ENCODE data around the gene PHLPP2. TPM values are rescaled to one million over a fixed set of nuclear protein-coding genes. Genes with fewer than 3 reads are reported as not detected.

The PHLPP2 gene
- total and polyA plus RNA-seq, 2 experiments from 2014 or later = 7.4 to 15.0 TPM

DNA sequence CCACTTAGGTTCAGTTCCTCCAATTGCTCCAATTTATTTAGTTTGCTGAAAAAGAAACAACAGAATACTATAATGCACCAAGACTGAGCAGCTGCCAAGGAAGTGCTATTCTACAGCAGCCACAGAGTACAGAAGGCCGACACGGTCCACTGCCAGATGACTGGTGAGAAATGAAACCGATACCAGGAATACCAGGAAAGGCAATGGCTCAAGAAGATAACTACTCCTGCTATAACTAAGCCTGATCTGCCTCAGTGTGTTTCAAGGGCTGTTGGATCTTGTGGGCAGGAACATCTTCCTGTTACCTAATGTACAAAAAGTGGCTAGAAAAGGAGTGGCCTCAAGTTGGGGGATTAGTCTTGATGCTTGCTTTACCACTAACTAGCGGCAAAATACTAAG is 65.7 kb downstream of the PHLPP2 start:
- TF ChIP-seq, protein P1, sequence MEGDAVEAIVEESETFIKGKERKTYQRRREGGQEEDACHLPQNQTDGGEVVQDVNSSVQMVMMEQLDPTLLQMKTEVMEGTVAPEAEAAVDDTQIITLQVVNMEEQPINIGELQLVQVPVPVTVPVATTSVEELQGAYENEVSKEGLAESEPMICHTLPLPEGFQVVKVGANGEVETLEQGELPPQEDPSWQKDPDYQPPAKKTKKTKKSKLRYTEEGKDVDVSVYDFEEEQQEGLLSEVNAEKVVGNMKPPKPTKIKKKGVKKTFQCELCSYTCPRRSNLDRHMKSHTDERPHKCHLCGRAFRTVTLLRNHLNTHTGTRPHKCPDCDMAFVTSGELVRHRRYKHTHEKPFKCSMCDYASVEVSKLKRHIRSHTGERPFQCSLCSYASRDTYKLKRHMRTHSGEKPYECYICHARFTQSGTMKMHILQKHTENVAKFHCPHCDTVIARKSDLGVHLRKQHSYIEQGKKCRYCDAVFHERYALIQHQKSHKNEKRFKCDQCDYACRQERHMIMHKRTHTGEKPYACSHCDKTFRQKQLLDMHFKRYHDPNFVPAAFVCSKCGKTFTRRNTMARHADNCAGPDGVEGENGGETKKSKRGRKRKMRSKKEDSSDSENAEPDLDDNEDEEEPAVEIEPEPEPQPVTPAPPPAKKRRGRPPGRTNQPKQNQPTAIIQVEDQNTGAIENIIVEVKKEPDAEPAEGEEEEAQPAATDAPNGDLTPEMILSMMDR (IDR thresholded peaks at IDR 0.05; ENCODE audit: poor library complexity) = no peak
- no peak for TF ChIP-seq EZH2 (IDR thresholded peaks at IDR 0.05; ENCODE audit: borderline replicate concordance)
- TF ChIP-seq EZH2phosphoT487 (IDR thresholded peaks at IDR 0.05; ENCODE audit: low read depth, severe bottlenecking, unreplicated experiment) = no peak
- no peak overlapping the region for H3K27ac ChIP-seq
- H3K27me3 ChIP-seq = no peaks in the 10 kb centered on the region
- WGBS (ENCODE audit: low lambda C conversion rate, missing lambda C conversion rate) = 98% methylated on average over 4 of the region's 4 CpGs
- H3K9me2 ChIP-seq (replicated peaks; ENCODE audit: insufficient read depth) = no peaks in the 10 kb centered on the region
- H4K20me1 ChIP-seq (ENCODE audit: insufficient read depth, poor library complexity, severe bottlenecking) = no peaks in the 10 kb centered on the region
- no peak overlapping the region for H2AFZ ChIP-seq
- no peaks in the 10 kb centered on the region for H3K79me2 ChIP-seq
- H3K4me1 ChIP-seq (ENCODE audit: insufficient read depth) = no peaks in the 10 kb centered on the region
- no peak for DNase-seq (ENCODE audit: low spot score)
- no peaks in the 10 kb centered on the region for H3K36me3 ChIP-seq (replicated peaks; ENCODE audit: insufficient read depth, low read depth)
- H3K4me3 ChIP-seq = no peak overlapping the region
- no peaks in the 10 kb centered on the region for H3K9me3 ChIP-seq (ENCODE audit: low read depth)
- H3K4me2 ChIP-seq = no peak overlapping the region

DNA sequence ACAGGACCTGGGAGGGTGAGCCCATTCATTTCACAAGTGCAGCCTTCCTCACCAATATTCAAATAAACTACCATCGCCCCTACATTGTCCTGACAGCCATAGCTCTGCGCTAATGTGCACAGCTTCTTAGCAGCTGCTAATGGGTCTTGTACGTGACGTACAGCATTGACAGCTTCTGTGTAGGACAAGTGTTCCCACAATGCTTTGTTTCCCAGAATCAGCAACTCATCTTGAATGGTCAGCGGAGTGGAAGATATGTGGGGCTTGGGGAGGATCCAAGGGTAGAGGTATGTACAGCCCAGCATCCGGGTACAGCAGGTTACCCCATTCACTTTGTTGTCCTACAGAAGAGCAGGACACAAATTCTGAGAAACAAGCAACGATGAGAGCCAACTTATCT is 74.8 kb downstream of the PHLPP2 start:
- DNase-seq (ENCODE audit: low spot score) = no peak
- no peak overlapping the region for H2AFZ ChIP-seq
- H3K36me3 ChIP-seq (replicated peaks; ENCODE audit: insufficient read depth, low read depth) = no peaks in the 10 kb centered on the region
- no peaks in the 10 kb centered on the region for H3K79me2 ChIP-seq
- H4K20me1 ChIP-seq (ENCODE audit: insufficient read depth, poor library complexity, severe bottlenecking) = no peaks in the 10 kb centered on the region
- H3K9me3 ChIP-seq (ENCODE audit: low read depth) = no peaks in the 10 kb centered on the region
- 95% methylated on average over 7 of the region's 7 CpGs for WGBS (ENCODE audit: low lambda C conversion rate, missing lambda C conversion rate)
- TF ChIP-seq EZH2phosphoT487 (IDR thresholded peaks at IDR 0.05; ENCODE audit: low read depth, severe bottlenecking, unreplicated experiment) (no peak), EZH2 (IDR thresholded peaks at IDR 0.05; ENCODE audit: borderline replicate concordance) (no peak)
- TF ChIP-seq, protein P1 (IDR thresholded peaks at IDR 0.05; ENCODE audit: poor library complexity) = no peak
- no peak overlapping the region for H3K4me3 ChIP-seq
- H3K4me1 ChIP-seq (ENCODE audit: insufficient read depth) = no peaks in the 10 kb centered on the region
- no peak overlapping the region for H3K27ac ChIP-seq
- no peaks in the 10 kb centered on the region for H3K9me2 ChIP-seq (replicated peaks; ENCODE audit: insufficient read depth)
- no peaks in the 10 kb centered on the region for H3K27me3 ChIP-seq
- H3K4me2 ChIP-seq = no peak overlapping the region

DNA sequence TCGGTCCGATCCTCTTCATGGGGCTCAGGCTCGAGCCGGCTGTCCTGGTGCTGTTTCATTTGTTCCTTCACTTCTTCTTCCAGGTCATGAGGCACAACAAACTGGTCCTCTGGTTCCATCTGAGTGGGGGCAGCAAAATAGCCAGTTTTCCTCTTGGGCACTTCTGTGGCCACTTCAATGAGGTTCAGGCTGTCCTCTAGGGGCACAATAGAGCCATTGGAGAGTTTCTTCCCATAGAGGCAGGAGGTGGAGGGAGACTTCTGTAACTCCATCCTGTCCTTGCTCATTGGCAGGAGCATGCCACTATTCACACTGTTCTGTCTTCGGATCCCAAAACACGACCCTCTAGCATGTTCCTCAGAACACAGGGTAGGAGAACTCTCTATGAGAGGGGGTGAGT is 75.6 kb downstream of the PHLPP2 start:
- no peak overlapping the region for H3K4me2 ChIP-seq
- no peak overlapping the region for H2AFZ ChIP-seq
- no peak overlapping the region for H3K27ac ChIP-seq
- TF ChIP-seq EZH2phosphoT487 (IDR thresholded peaks at IDR 0.05; ENCODE audit: low read depth, severe bottlenecking, unreplicated experiment) = no peak
- TF ChIP-seq, protein P1 (IDR thresholded peaks at IDR 0.05; ENCODE audit: poor library complexity) = peak; percentile 23
- TF ChIP-seq EZH2 (IDR thresholded peaks at IDR 0.05; ENCODE audit: borderline replicate concordance) = no peak
- H3K9me3 ChIP-seq (ENCODE audit: low read depth) = no peaks in the 10 kb centered on the region
- DNase-seq (ENCODE audit: low spot score) = no peak
- no peak overlapping the region for H3K4me3 ChIP-seq
- H3K9me2 ChIP-seq (replicated peaks; ENCODE audit: insufficient read depth) = no peaks in the 10 kb centered on the region
- no peaks in the 10 kb centered on the region for H3K4me1 ChIP-seq (ENCODE audit: insufficient read depth)
- H3K36me3 ChIP-seq (replicated peaks; ENCODE audit: insufficient read depth, low read depth) = no peaks in the 10 kb centered on the region
- no peaks in the 10 kb centered on the region for H4K20me1 ChIP-seq (ENCODE audit: insufficient read depth, poor library complexity, severe bottlenecking)
- WGBS (ENCODE audit: low lambda C conversion rate, missing lambda C conversion rate) = 96% methylated on average over 6 of the region's 6 CpGs
- no peaks in the 10 kb centered on the region for H3K27me3 ChIP-seq
- no peaks in the 10 kb centered on the region for H3K79me2 ChIP-seq

DNA sequence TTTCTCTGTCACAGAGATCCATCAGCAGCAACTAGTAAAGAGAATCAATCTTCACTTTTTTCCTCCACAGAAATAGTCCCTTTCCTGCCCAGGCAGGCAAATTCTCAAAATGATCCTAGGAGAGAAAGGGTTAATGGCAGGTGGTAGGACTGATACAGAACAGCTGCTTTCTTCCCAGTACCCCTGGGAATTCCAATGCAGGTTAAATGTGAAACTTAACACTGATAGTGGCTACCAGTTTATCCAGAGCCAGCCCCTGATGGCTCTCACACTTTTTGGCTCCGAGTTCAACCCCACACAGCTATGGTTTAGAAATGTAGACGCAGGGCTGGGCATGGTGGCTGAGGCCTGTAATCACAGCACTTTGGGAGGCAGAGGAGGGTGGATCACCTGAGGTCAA is 76.3 kb downstream of the PHLPP2 start:
- no peaks in the 10 kb centered on the region for H4K20me1 ChIP-seq (ENCODE audit: insufficient read depth, poor library complexity, severe bottlenecking)
- no peak overlapping the region for H3K4me3 ChIP-seq
- no peaks in the 10 kb centered on the region for H3K9me2 ChIP-seq (replicated peaks; ENCODE audit: insufficient read depth)
- no peaks in the 10 kb centered on the region for H3K79me2 ChIP-seq
- no peaks in the 10 kb centered on the region for H3K9me3 ChIP-seq (ENCODE audit: low read depth)
- no peak overlapping the region for H3K27ac ChIP-seq
- no peak for DNase-seq (ENCODE audit: low spot score)
- no peaks in the 10 kb centered on the region for H3K36me3 ChIP-seq (replicated peaks; ENCODE audit: insufficient read depth, low read depth)
- H3K27me3 ChIP-seq = no peaks in the 10 kb centered on the region
- no peaks in the 10 kb centered on the region for H3K4me1 ChIP-seq (ENCODE audit: insufficient read depth)
- no peak overlapping the region for H2AFZ ChIP-seq
- no peak overlapping the region for H3K4me2 ChIP-seq
- WGBS (ENCODE audit: low lambda C conversion rate, missing lambda C conversion rate) = 95% methylated on average over 2 of the region's 2 CpGs
- TF ChIP-seq EZH2 (IDR thresholded peaks at IDR 0.05; ENCODE audit: borderline replicate concordance) (no peak), EZH2phosphoT487 (IDR thresholded peaks at IDR 0.05; ENCODE audit: low read depth, severe bottlenecking, unreplicated experiment) (no peak)
- TF ChIP-seq, protein P1 (IDR thresholded peaks at IDR 0.05; ENCODE audit: poor library complexity) = no peak

Measured in hepatocyte (in vitro differentiated cells).